GM23248 (cell line): ENCODE data around the gene G2E3. TPM values are rescaled to one million over a fixed set of nuclear protein-coding genes. Genes with fewer than 3 reads are reported as not detected.
"Not testable (repeated sequence)": the region's sequence is repeated elsewhere in the genome, so short reads cannot be mapped to it uniquely, and the experiment has no call there.

ENCODE experiments used
- DNase-seq: peaks from one replicate; pipeline ENCODE4 v3.0.0-alpha.2; 2015
- H2AFZ ChIP-seq: fragments of 200-600 bp; sonication (generic); 2 replicates; pipeline ENCODE4 v1.6.1; 2016; ENCODE audit warnings: antibody characterized with exemption
- H3F3A ChIP-seq: fragments of 200-600 bp; sonication (generic); 2 replicates; pipeline ENCODE4 v1.6.1; 2016; ENCODE audit warnings: mild to moderate bottlenecking, antibody characterized with exemption, mixed run types; ENCODE audit not compliant: insufficient read depth
- H3K27ac ChIP-seq: fragments of 200-600 bp; sonication (generic); 2 replicates; pipeline ENCODE4 v1.5.1; 2016; ENCODE audit warnings: mild to moderate bottlenecking
- H3K27me3 ChIP-seq: fragments of 200-600 bp; sonication (generic); replicated peaks from 2 replicates; pipeline ENCODE4 v1.6.1; 2016; ENCODE audit warnings: mild to moderate bottlenecking; ENCODE audit not compliant: insufficient read depth
- H3K36me3 ChIP-seq: fragments of 200-600 bp; sonication (generic); 2 replicates; pipeline ENCODE4 v1.6.1; 2016; ENCODE audit warnings: low read depth, mild to moderate bottlenecking
- H3K4me1 ChIP-seq: fragments of 200-600 bp; sonication (generic); 2 replicates; pipeline ENCODE4 v1.6.1; 2016; ENCODE audit warnings: mild to moderate bottlenecking; ENCODE audit not compliant: insufficient read depth
- H3K4me2 ChIP-seq: fragments of 200-600 bp; sonication (generic); one replicate; pipeline ENCODE4 v1.6.1; 2016; ENCODE audit warnings: mild to moderate bottlenecking; ENCODE audit not compliant: unreplicated experiment
- H3K4me3 ChIP-seq: fragments of 200-600 bp; sonication (generic); 2 replicates; pipeline ENCODE4 v1.5.1; 2016; ENCODE audit warnings: mild to moderate bottlenecking
- H3K79me2 ChIP-seq: fragments of 200-600 bp; sonication (generic); 2 replicates; pipeline ENCODE4 v1.6.1; 2016; ENCODE audit warnings: mild to moderate bottlenecking; ENCODE audit not compliant: insufficient read depth
- H3K9ac ChIP-seq: fragments of 200-600 bp; sonication (generic); 2 replicates; pipeline ENCODE4 v1.6.1; 2016; ENCODE audit warnings: mild to moderate bottlenecking
- H3K9me2 ChIP-seq: fragments of 200-600 bp; sonication (generic); 2 replicates; pipeline ENCODE4 v1.6.1; 2016; ENCODE audit warnings: mixed run types, mild to moderate bottlenecking, moderate library complexity; ENCODE audit not compliant: insufficient read depth
- H3K9me3 ChIP-seq: fragments of 200-600 bp; sonication (generic); one replicate; pipeline ENCODE4 v1.6.1; 2017; ENCODE audit warnings: low read depth
- H4K20me1 ChIP-seq: fragments of 200-600 bp; sonication (generic); 2 replicates; pipeline ENCODE4 v1.6.0; 2016; ENCODE audit not compliant: insufficient read depth
- EZH2 ChIP-seq: fragments of 200-600 bp; sonication (generic); IDR thresholded peaks from 2 replicates; pipeline ENCODE4 v1.6.1; 2018; ENCODE audit warnings: antibody characterized with exemption, mild to moderate bottlenecking; ENCODE audit not compliant: insufficient read depth, poor library complexity, severe bottlenecking
- EZH2phosphoT487 ChIP-seq: fragments of 200-600 bp; sonication (generic); IDR thresholded peaks from 2 replicates; pipeline ENCODE4 v1.6.1; 2018; ENCODE audit warnings: antibody characterized with exemption, moderate library complexity, mild to moderate bottlenecking, low read depth; ENCODE audit not compliant: insufficient read depth
- WGBS, 2 experiments: methylation state at CpG; one replicate each; pipeline ENCODE4 v1.1.6; 2015 to 2017; ENCODE audit warnings: low lambda C conversion rate in 2 of 2, low coverage in 1 of 2; ENCODE audit errors: missing lambda C conversion rate in 2 of 2; 5-methylcytosine and 5-hydroxymethylcytosine counted together
- in situ Hi-C: fragments of 300-500 bp; cut with MboI; formaldehyde crosslinking; loops from 2 replicates; pipeline ENCODE4 v1.15.0; 2020
- polyA plus RNA-seq: library from polyadenylated mRNA; unstranded; fragments of >200 nt; fragmentation: Nextera tagmentation; extraction: Ambion mirVana; gene quantifications from 2 replicates; pipeline ENCODE4 v1.2.1, GENCODE V29; 2016
- total RNA-seq: library from RNA; depleted of rRNA; stranded (reverse); fragments of >200 nt; shearing (Covaris generic); gene quantifications from 2 replicates; pipeline ENCODE4 v1.2.3, GENCODE V29; 2014

G2E3 gene
- total and polyA plus RNA-seq, 2 experiments from 2014 or later: 11.2 to 26.5 TPM

DNA sequence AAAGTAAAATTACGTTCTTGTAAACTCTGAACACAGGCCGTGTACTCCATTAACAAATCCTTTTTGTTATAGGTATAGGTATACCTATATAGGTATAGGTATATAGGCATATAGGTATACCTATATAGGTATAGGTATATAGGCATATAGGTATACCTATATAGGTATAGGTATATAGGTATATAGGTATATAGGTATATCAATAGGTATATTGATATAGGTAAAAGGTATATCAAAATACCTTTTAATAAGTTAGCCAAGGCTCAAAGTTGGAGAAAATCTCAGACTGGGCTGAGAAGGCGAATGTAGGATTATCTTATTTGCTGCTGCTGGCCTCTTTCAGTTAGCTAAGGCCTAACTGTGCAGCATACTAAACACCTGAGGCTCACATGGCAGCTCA is 66.6 kb downstream of the G2E3 start:
- no peak overlapping the region for H3K9ac ChIP-seq
- 95 to 98% methylated on average over 3 of the region's 3 CpGs for WGBS, 2 experiments
- H3K36me3 ChIP-seq: no peaks in the 10 kb centered on the region; the same call in 1 of the 2 replicates
- no peaks in the 10 kb centered on the region for H3K9me2 ChIP-seq
- no peaks in the 10 kb centered on the region for H4K20me1 ChIP-seq
- H3K4me3 ChIP-seq: no peak overlapping the region
- H2AFZ ChIP-seq: no peak overlapping the region
- H3K9me3 ChIP-seq: no peaks in the 10 kb centered on the region
- no peak for DNase-seq
- H3K4me1 ChIP-seq: peaks cover 26% of the 10 kb centered on the region
- in situ Hi-C loops: no loop called here
- no peaks in the 10 kb centered on the region for H3K27me3 ChIP-seq
- peaks cover 83% of the 10 kb centered on the region for H3K79me2 ChIP-seq
- no peak overlapping the region for H3K4me2 ChIP-seq
- H3F3A ChIP-seq: peaks cover 38% of the 10 kb centered on the region; the same call in 1 of the 2 replicates
- H3K27ac ChIP-seq: no peak overlapping the region
- TF ChIP-seq EZH2phosphoT487 (no peak), EZH2 (no peak)

DNA sequence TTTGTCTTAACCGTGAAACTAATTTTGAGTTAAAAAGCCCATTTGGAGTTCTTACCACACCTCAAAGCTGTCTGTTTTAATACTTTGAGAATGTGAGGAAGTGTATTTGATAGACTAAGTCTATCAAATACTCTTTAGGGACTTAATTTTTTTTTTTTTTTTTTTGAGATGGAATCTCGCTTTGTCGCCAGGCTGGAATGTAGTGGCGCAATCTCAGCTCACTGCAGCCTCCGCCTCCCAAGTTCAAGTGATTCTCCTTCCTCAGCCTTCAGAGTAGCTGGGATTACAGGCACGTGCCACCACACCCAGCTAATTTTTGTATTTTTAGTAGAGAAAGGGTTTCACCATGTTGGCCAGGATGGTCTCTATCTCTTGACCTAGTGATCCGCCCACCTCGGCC is 70.5 kb downstream of the G2E3 start:
- peak; percentile 37 for DNase-seq
- Histone ChIP-seq H3K79me2 (peaks cover 100% of the 10 kb centered on the region), H3K4me1 (peaks cover 16% of the 10 kb centered on the region), H3K36me3 (peaks cover 16% of the 10 kb centered on the region), H3K4me2 (peak overlapping the region; percentile 1), H3F3A (peaks cover 16% of the 10 kb centered on the region; the same call in 1 of the 2 replicates), H3K27ac (0 out of 2 replicates have a peak overlapping the region, but pooled peaks have one; percentile 16)
- H3K9ac ChIP-seq, H2AFZ ChIP-seq, H3K9me2 ChIP-seq, H3K9me3 ChIP-seq, H3K27me3 ChIP-seq, H3K4me3 ChIP-seq, H4K20me1 ChIP-seq, in situ Hi-C loops: not testable (repeated sequence)
- 64 to 74% methylated on average over 8 of the region's 8 CpGs for WGBS, 2 experiments

- TF ChIP-seq EZH2 (no peak), EZH2phosphoT487 (no peak)
- H3K9me3 ChIP-seq: no peaks in the 10 kb centered on the region
- peaks cover 24% of the 10 kb centered on the region for H3K36me3 ChIP-seq
- H3K27me3 ChIP-seq: no peaks in the 10 kb centered on the region
- H3K4me3 ChIP-seq: no peak overlapping the region
- no peaks in the 10 kb centered on the region for H3K9me2 ChIP-seq
- in situ Hi-C loops: no loop called here
- peaks cover 16% of the 10 kb centered on the region for H3K4me1 ChIP-seq
- no peaks in the 10 kb centered on the region for H4K20me1 ChIP-seq
- H2AFZ ChIP-seq: no peak overlapping the region
- H3K79me2 ChIP-seq: peaks cover 100% of the 10 kb centered on the region
- no peak overlapping the region for H3K4me2 ChIP-seq
- no peak overlapping the region for H3K27ac ChIP-seq
- H3K9ac ChIP-seq: no peak overlapping the region
- DNase-seq: no peak
- peaks cover 16% of the 10 kb centered on the region; the same call in 1 of the 2 replicates for H3F3A ChIP-seq
These were observed 71.3 kb downstream of the G2E3 start for GRCh38 chr14:30630248-30630647.

- DNase-seq: no peak
- Histone ChIP-seq H3K4me1 (peaks cover 14% of the 10 kb centered on the region), H3K9me3 (no peaks in the 10 kb centered on the region), H3K27ac (no peak overlapping the region), H3K4me3 (no peak overlapping the region), H3K4me2 (no peak overlapping the region), H2AFZ (no peak overlapping the region), H3F3A (peaks cover 16% of the 10 kb centered on the region; the same call in 1 of the 2 replicates), H3K9ac (no peak overlapping the region), H3K9me2 (no peaks in the 10 kb centered on the region), H3K27me3 (no peaks in the 10 kb centered on the region), H3K79me2 (peaks cover 100% of the 10 kb centered on the region), H4K20me1 (no peaks in the 10 kb centered on the region; the same call in 1 of the 2 replicates), H3K36me3 (peaks cover 44% of the 10 kb centered on the region)
- in situ Hi-C loops: no loop called here
- TF ChIP-seq EZH2phosphoT487 (no peak), EZH2 (no peak)
- 95 to 100% methylated on average over 1 of the region's 1 CpG for WGBS, 2 experiments
These were observed 73.8 kb downstream of the G2E3 start for GRCh38 chr14:30632730-30633129.

DNA sequence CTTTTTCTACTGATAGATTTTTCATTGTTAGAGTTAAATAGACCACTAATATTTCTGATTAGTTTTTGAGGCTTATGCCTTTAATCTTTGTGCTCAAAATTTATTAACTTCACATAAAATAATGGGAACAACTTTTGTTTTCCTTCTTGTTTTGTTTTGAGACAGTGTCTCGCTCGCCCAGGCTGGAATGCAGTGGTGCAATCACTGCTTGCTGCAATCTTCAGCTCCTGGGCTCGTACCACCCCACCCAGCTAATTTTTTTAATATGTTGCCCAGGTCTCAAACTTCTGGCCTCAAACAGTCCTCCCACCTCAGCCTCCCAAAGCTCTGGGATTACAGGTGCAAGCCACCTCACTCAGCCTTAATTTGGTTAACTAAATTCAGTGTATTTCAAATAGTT is 80.0 kb downstream of the G2E3 start:
- WGBS, 2 experiments: 46 to 47% methylated on average over 3 of the region's 3 CpGs
- in situ Hi-C loops: no loop called here
- peak; percentile 36 for DNase-seq
- Histone ChIP-seq H2AFZ (no peak overlapping the region), H3K9me3 (no peaks in the 10 kb centered on the region), H3K4me3 (no peak overlapping the region), H3K27me3 (no peaks in the 10 kb centered on the region), H3K36me3 (peaks cover 75% of the 10 kb centered on the region), H4K20me1 (no peaks in the 10 kb centered on the region; the same call in 1 of the 2 replicates), H3K9me2 (no peaks in the 10 kb centered on the region), H3F3A (no peaks in the 10 kb centered on the region), H3K27ac (no peak overlapping the region), H3K79me2 (peaks cover 96% of the 10 kb centered on the region), H3K4me1 (0 out of 2 replicates have a peak, but pooled peaks cover 6% of the 10 kb centered on the region), H3K4me2 (no peak overlapping the region), H3K9ac (no peak overlapping the region)
- TF ChIP-seq EZH2 (no peak), EZH2phosphoT487 (no peak)
